Neural cell (in vitro differentiated cells): ENCODE data around the gene SND1. TPM values are rescaled to one million over a fixed set of nuclear protein-coding genes. Genes with fewer than 3 reads are reported as not detected.

Source experiments
- H2AFZ ChIP-seq: fragments of 200-600, 300-800 bp; sonication (generic), shearing (Covaris generic); 2 replicates; pipeline ENCODE4 v1.6.0; 2014; ENCODE audit warnings: low read depth, mild to moderate bottlenecking, antibody characterized with exemption, low read length, moderate library complexity
- H3F3A ChIP-seq: fragments of 200-600 bp; shearing (Covaris generic); 2 replicates; pipeline ENCODE4 v1.6.1; 2016; ENCODE audit warnings: mild to moderate bottlenecking, moderate library complexity, mixed read lengths, antibody characterized with exemption, low read length; ENCODE audit not compliant: insufficient read depth, poor library complexity, severe bottlenecking
- H3K27ac ChIP-seq: fragments of 200-600, 300-800 bp; sonication (generic), shearing (Covaris generic); 2 replicates; pipeline ENCODE4 v1.5.1; 2014; ENCODE audit warnings: mild to moderate bottlenecking, low read length, moderate library complexity
- H3K27me3 ChIP-seq: fragments of 300-800, 200-600 bp; sonication (generic), shearing (Covaris generic); 2 replicates; pipeline ENCODE4 v1.6.0; 2014; ENCODE audit warnings: mild to moderate bottlenecking, low read depth, low read length, moderate library complexity; ENCODE audit not compliant: insufficient read depth
- H3K36me3 ChIP-seq: fragments of 300-800, 200-600 bp; sonication (generic), shearing (Covaris generic); 2 replicates; pipeline ENCODE4 v1.5.1; 2014; ENCODE audit warnings: mild to moderate bottlenecking, antibody characterized with exemption, low read length, moderate library complexity; ENCODE audit not compliant: insufficient read depth
- H3K4me2 ChIP-seq: fragments of 300-800, 200-600 bp; sonication (generic), shearing (Covaris generic); 2 replicates; pipeline ENCODE4 v1.6.0; 2014; ENCODE audit warnings: mild to moderate bottlenecking, low read length
- H3K4me3 ChIP-seq: fragments of 300-800, 200-600 bp; sonication (generic), shearing (Covaris generic); 2 replicates; pipeline ENCODE4 v1.5.1; 2014; ENCODE audit warnings: mild to moderate bottlenecking, low read length, moderate library complexity
- H3K79me2 ChIP-seq: fragments of 200-600 bp; shearing (Covaris generic); replicated peaks from 2 replicates; pipeline ENCODE4 v1.6.0; 2014; ENCODE audit warnings: mild to moderate bottlenecking, low read length, moderate library complexity; ENCODE audit not compliant: insufficient read depth
- H3K9ac ChIP-seq: fragments of 300-800, 200-600 bp; sonication (generic), shearing (Covaris generic); 2 replicates; pipeline ENCODE4 v1.6.1; 2016; ENCODE audit warnings: mild to moderate bottlenecking, low read length, mixed read lengths
- H3K9me2 ChIP-seq: fragments of 200-600 bp; shearing (Covaris generic); 2 replicates; pipeline ENCODE4 v1.6.1; 2016; ENCODE audit warnings: mild to moderate bottlenecking, low read length, mixed read lengths; ENCODE audit not compliant: insufficient read depth
- H3K9me3 ChIP-seq: fragments of 200-600, 300-800 bp; sonication (generic), shearing (Covaris generic); 2 replicates; pipeline ENCODE4 v1.6.1; 2016; ENCODE audit warnings: mild to moderate bottlenecking, mixed run types, low read length, moderate library complexity, mixed read lengths
- H4K20me1 ChIP-seq: fragments of 200-600 bp; shearing (Covaris generic); 2 replicates; pipeline ENCODE4 v1.6.1; 2016; ENCODE audit warnings: mild to moderate bottlenecking, mixed run types; ENCODE audit not compliant: insufficient read depth
- CTCF ChIP-seq: fragments of 450-650 bp; IDR thresholded peaks from 2 replicates; pipeline ENCODE4 v1.5.1; 2014; ENCODE audit warnings: antibody characterized with exemption, mild to moderate bottlenecking, moderate library complexity; ENCODE audit not compliant: poor library complexity, severe bottlenecking
- EP300 ChIP-seq: fragments of 450-650 bp; conservative IDR thresholded peaks from 2 replicates; pipeline ENCODE4 v1.6.1; 2014; ENCODE audit warnings: antibody characterized with exemption, mild to moderate bottlenecking, moderate library complexity; ENCODE audit not compliant: poor library complexity, severe bottlenecking
- EZH2 ChIP-seq: fragments of 200-600, 300-800 bp; shearing (Covaris generic), sonication (generic); IDR thresholded peaks from 2 replicates; pipeline ENCODE4 v1.6.1; 2014; ENCODE audit warnings: antibody characterized with exemption, low read length, borderline replicate concordance, mild to moderate bottlenecking; ENCODE audit not compliant: insufficient read depth, poor library complexity, severe bottlenecking
- MXI1 ChIP-seq: fragments of 450-650 bp; conservative IDR thresholded peaks from 2 replicates; pipeline ENCODE4 v1.6.1; 2014; ENCODE audit warnings: antibody characterized with exemption, mild to moderate bottlenecking; ENCODE audit not compliant: poor library complexity, severe bottlenecking
- POLR2AphosphoS5 ChIP-seq: IDR thresholded peaks from 2 replicates; pipeline ENCODE4 v1.6.1; 2012
- RAD21 ChIP-seq: fragments of 450-650 bp; conservative IDR thresholded peaks from 2 replicates; pipeline ENCODE4 v1.6.1; 2014; ENCODE audit warnings: antibody characterized with exemption, mild to moderate bottlenecking, moderate library complexity
- REST ChIP-seq: IDR thresholded peaks from 2 replicates; pipeline ENCODE4 v1.6.1; 2012; ENCODE audit warnings: borderline replicate concordance
- SMC3 ChIP-seq: fragments of 450-650 bp; conservative IDR thresholded peaks from 2 replicates; pipeline ENCODE4 v1.6.1; 2014; ENCODE audit warnings: antibody characterized with exemption, mild to moderate bottlenecking, moderate library complexity; ENCODE audit not compliant: poor library complexity
- TAF1 ChIP-seq: IDR thresholded peaks from 2 replicates; pipeline ENCODE4 v1.6.1; 2012; ENCODE audit warnings: low read depth
- polyA plus RNA-seq: library from polyadenylated mRNA; depleted of rRNA; stranded (reverse); fragments of >200 nt; gene quantifications from 2 replicates; pipeline ENCODE4 v1.2.3, GENCODE V29; 2014

SND1 gene
- polyA plus RNA-seq, 1 donor from 2014 or later: 37.4 TPM

GRCh38 chr7:127845522-127846214 lies 193.7 kb downstream of the SND1 start:
- H3K4me2 ChIP-seq: no peak overlapping the region
- H3K27ac ChIP-seq: no peak overlapping the region
- no peak overlapping the region for H3K9ac ChIP-seq
- no peaks in the 10 kb centered on the region for H3F3A ChIP-seq
- H4K20me1 ChIP-seq: no peaks in the 10 kb centered on the region
- TF ChIP-seq REST (no peak), CTCF (no peak), RAD21 (no peak), POLR2AphosphoS5 (no peak), EP300 (no peak), EZH2 (no peak), MXI1 (no peak), TAF1 (no peak), SMC3 (no peak)
- no peaks in the 10 kb centered on the region for H3K79me2 ChIP-seq
- no peaks in the 10 kb centered on the region for H3K36me3 ChIP-seq
- H3K27me3 ChIP-seq: no peaks in the 10 kb centered on the region
- no peaks in the 10 kb centered on the region for H3K9me2 ChIP-seq
- H3K9me3 ChIP-seq: no peaks in the 10 kb centered on the region
- H3K4me3 ChIP-seq: no peak overlapping the region
- H2AFZ ChIP-seq: no peak overlapping the region

- TF ChIP-seq POLR2AphosphoS5 (no peak), MXI1 (no peak), SMC3 (no peak), CTCF (no peak), RAD21 (no peak), EP300 (no peak), EZH2 (no peak), REST (no peak), TAF1 (no peak)
- Histone ChIP-seq H3F3A (no peaks in the 10 kb centered on the region), H3K4me3 (no peak overlapping the region), H4K20me1 (no peaks in the 10 kb centered on the region), H3K9ac (no peak overlapping the region), H3K9me2 (no peaks in the 10 kb centered on the region), H3K27ac (no peak overlapping the region), H3K79me2 (no peaks in the 10 kb centered on the region), H3K9me3 (no peaks in the 10 kb centered on the region), H2AFZ (no peak overlapping the region), H3K27me3 (no peaks in the 10 kb centered on the region), H3K36me3 (no peaks in the 10 kb centered on the region), H3K4me2 (no peak overlapping the region)
These were observed 195.6 kb downstream of the SND1 start for GRCh38 chr7:127847641-127848040.
